SK-N-SH (cell line): ENCODE results near the gene RPS8. TPM values are rescaled to one million over a fixed set of nuclear protein-coding genes. Genes with fewer than 3 reads are reported as not detected.

Experiments
- CTCF ChIP-seq: fragments of 200-600 bp; sonication (generic); IDR thresholded peaks from 2 replicates; pipeline ENCODE4 v1.6.1; 2017; ENCODE audit warnings: antibody characterized with exemption, mild to moderate bottlenecking, moderate library complexity
- ELF1 ChIP-seq: IDR thresholded peaks from 2 replicates; pipeline ENCODE4 v1.4.0; 2012
- FOXJ3 ChIP-seq: sonication (generic); formaldehyde crosslinking; IDR thresholded peaks from 2 replicates; pipeline ENCODE4 v1.5.1; 2020; ENCODE audit warnings: mild to moderate bottlenecking, missing genetic modification reagents
- FOXM1 ChIP-seq: IDR thresholded peaks from 2 replicates; pipeline ENCODE4 v1.4.0; 2012; ENCODE audit warnings: low read depth, mild to moderate bottlenecking
- GATA2 ChIP-seq: sonication (generic); formaldehyde crosslinking; IDR thresholded peaks from 2 replicates; pipeline ENCODE4 v1.5.0; 2020; ENCODE audit warnings: mild to moderate bottlenecking, missing genetic modification reagents
- IRF3 ChIP-seq: fragments of 150-350 bp; IDR thresholded peaks from 2 replicates; pipeline ENCODE4 v1.6.1; 2016; ENCODE audit warnings: mild to moderate bottlenecking, low read depth, low read length
- MEF2A ChIP-seq: IDR thresholded peaks from 2 replicates; pipeline ENCODE4 v1.4.0; 2012; ENCODE audit warnings: low read depth, borderline replicate concordance
- MXI1 ChIP-seq: IDR thresholded peaks from 2 replicates; pipeline ENCODE4 v1.6.1; 2012; ENCODE audit warnings: mild to moderate bottlenecking, low read depth, low read length, improper control_type of control experiment
- NRF1 ChIP-seq: IDR thresholded peaks from 2 replicates; pipeline ENCODE4 v1.6.1; 2012; ENCODE audit warnings: low read depth, mild to moderate bottlenecking, low read length
- RAD21 ChIP-seq: IDR thresholded peaks from 2 replicates; pipeline ENCODE4 v1.6.1; 2012; ENCODE audit warnings: mild to moderate bottlenecking, low read length
- REST ChIP-seq: IDR thresholded peaks from 2 replicates; pipeline ENCODE4 v1.6.1; 2012; ENCODE audit warnings: mild to moderate bottlenecking, low read depth, low read length, moderate library complexity
- RXRA ChIP-seq: IDR thresholded peaks from 2 replicates; pipeline ENCODE4 v1.4.0; 2012; ENCODE audit warnings: low read depth, mild to moderate bottlenecking, borderline replicate concordance
- SIN3A ChIP-seq: IDR thresholded peaks from 2 replicates; pipeline ENCODE4 v1.6.1; 2012; ENCODE audit warnings: low read depth, mild to moderate bottlenecking, low read length, moderate library complexity, borderline replicate concordance
- TCF12 ChIP-seq: IDR thresholded peaks from 2 replicates; pipeline ENCODE4 v1.4.0; 2012
- polyA plus RNA-seq, 3 experiments: library from polyadenylated mRNA; depleted of rRNA; stranded (reverse); fragments of >200 nt; gene quantifications; 2 replicates each; pipeline ENCODE4 v1.2.3, GENCODE V29; 2012
- TF ChIP-seq, protein P1 (sequence below): IDR thresholded peaks from 2 replicates; pipeline ENCODE4 v1.4.0; 2012; ENCODE audit warnings: low read depth, borderline replicate concordance
- TF ChIP-seq, protein P2 (sequence below): IDR thresholded peaks from 2 replicates; pipeline ENCODE4; 2012

RPS8 gene
- polyA plus RNA-seq, 1 of the 3 experiments (the other 2 are of a cell fraction), result 3,303 TPM

DNA sequence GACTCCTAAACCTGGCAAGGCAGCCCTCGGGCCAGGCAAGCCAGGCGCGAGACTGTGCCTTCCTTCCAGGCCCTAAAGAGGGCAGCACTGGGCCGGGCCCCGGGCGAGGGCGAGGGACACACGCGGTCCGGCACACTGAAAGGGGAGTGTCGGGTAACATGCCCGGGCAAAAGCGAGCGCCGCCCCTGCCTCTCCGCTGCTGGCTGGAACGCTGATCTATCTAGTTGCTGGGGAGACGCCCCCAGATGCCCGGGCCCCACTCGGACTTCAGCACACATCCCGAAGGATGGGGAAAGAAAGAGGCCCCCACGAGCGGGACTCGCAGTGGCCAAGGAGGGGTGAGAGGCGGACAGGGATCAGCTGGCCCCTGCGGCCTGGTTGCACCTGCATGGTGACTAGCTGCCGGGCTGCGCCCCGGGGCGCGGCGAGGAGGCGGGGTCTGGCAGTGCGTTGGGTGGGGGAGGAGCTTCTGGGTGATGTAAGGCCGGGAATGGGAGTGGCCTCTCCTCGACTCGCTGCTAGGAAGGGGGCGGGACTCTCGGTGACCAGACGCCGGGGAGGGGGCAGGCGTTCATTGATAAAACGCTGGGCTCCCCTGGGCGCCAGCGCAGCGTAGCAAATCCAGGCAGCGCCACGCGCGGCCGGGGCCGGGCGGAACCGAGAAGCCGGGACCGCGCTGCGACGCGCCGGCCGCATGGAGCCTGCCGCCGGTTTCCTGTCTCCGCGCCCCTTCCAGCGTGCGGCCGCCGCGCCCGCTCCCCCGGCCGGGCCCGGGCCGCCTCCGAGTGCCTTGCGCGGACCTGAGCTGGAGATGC lies 24.6 kb downstream of the RPS8 start, which contains the start of gene PLK3 (continued):
- TF ChIP-seq SIN3A (peak; percentile 92; the same call in 1 of the 2 replicates), TCF12 (no peak; the same call in none of the 2 replicates), RXRA (no peak), ELF1 (no peak), FOXM1 (no peak), MXI1 (peak; percentile 89), REST (no peak), GATA2 (no peak), NRF1 (0 out of 2 replicates have a peak, but pooled peaks have one; percentile 21), MEF2A (no peak), IRF3 (no peak), CTCF (peak; percentile 86), FOXJ3 (CRISPR knock-in tag) (no peak), RAD21 (peak; percentile 72)
- TF ChIP-seq, protein P1, sequence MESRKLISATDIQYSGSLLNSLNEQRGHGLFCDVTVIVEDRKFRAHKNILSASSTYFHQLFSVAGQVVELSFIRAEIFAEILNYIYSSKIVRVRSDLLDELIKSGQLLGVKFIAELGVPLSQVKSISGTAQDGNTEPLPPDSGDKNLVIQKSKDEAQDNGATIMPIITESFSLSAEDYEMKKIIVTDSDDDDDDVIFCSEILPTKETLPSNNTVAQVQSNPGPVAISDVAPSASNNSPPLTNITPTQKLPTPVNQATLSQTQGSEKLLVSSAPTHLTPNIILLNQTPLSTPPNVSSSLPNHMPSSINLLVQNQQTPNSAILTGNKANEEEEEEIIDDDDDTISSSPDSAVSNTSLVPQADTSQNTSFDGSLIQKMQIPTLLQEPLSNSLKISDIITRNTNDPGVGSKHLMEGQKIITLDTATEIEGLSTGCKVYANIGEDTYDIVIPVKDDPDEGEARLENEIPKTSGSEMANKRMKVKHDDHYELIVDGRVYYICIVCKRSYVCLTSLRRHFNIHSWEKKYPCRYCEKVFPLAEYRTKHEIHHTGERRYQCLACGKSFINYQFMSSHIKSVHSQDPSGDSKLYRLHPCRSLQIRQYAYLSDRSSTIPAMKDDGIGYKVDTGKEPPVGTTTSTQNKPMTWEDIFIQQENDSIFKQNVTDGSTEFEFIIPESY, result no peak
- TF ChIP-seq, protein P2, sequence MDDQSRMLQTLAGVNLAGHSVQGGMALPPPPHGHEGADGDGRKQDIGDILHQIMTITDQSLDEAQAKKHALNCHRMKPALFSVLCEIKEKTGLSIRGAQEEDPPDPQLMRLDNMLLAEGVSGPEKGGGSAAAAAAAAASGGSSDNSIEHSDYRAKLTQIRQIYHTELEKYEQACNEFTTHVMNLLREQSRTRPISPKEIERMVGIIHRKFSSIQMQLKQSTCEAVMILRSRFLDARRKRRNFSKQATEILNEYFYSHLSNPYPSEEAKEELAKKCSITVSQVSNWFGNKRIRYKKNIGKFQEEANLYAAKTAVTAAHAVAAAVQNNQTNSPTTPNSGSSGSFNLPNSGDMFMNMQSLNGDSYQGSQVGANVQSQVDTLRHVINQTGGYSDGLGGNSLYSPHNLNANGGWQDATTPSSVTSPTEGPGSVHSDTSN, result peak; percentile 69; the same call in 1 of the 2 replicates
- TF ChIP-seq, all 33 proteins: peak for 15
